ENCODE measurements around the gene TAF9B.

Gene TAF9B

DNA sequence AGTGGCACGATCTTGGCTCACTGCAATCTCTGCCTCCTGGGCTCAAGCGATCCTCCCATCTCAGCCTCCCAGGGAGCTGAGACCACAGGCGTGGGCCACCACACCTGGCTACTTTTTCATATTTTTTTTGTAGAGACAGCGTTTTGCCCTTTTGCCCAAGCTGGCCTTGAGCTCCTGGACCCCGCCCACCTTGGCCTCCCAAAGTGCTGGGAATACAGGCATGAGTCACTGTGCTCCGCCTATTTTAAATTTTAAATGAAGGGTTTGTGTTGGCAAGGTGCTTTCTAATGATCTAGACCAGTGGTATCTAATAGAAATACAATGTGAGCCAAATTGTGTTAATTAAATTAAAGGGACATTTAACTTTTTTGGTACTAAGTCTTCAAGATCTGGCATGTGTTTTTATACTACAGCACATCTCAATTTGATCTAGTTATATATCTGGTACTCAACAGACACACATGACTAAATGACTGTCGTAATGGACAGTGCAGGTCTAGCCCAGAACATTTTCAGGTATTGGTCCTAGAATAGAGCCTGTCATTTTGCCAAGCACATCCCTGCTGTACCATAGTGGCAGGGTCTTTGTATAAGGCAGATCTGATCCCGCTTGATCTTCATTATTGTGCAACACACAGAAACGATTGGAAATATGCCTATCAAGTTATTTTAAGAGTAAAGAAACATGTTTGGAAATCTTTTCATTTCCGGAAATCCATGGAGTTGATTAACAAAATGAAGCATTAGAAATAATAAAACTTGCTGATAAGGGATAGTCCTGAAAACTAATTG, 28.1 kb downstream of the TAF9B start:
- DNase-seq (ENCODE audit: extremely low read depth, low read depth): no peak
- TF ChIP-seq CTCF (IDR thresholded peaks at IDR 0.05; ENCODE audit: low read depth, low read length, missing control alignments): no peak
- no peak overlapping the region for H3K4me3 ChIP-seq (replicated peaks; ENCODE audit: low read depth, low read length)

DNA sequence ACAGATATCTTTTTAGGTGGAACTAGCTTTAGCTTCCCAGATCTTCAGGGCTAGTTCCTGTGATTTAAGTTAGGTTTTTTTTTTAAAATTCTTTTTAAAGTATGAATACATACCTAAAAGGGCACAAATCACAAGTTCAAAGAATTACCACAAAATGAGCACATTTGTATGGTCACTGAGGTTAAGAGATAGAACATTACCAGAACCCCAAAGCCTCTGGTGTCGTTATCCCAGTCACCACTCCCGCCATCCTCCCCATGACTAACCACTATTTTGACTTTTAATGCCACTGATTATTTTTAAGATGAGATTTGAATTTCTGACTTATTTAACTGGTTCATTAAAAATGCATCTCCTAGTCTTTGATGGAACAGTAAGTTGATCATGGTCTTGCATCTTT, 30.0 kb downstream of the TAF9B start:
- DNase-seq (ENCODE audit: extremely low read depth, low read depth): no peak
- no peak for TF ChIP-seq CTCF (IDR thresholded peaks at IDR 0.05; ENCODE audit: low read depth, low read length, missing control alignments)
- no peak overlapping the region for H3K4me3 ChIP-seq (replicated peaks; ENCODE audit: low read depth, low read length)

DNA sequence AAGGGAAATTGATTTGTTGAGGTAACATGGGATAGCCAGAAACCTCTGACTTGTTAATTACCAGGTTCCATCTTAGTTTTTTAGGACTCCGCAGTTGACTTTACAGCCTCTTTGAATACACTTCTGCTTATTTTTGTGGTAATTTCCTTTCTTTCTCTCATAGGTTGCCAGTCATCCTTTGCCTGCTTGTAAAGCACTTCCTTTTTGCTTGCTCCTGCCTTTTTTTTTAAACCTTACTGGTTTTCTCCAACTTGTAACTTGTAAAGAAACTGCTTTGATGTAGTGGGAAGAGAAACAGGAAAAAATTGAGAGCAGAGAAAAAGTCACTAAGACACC, 32.8 kb downstream of the TAF9B start:
- peak overlapping the region; percentile 91 for H3K4me3 ChIP-seq (replicated peaks; ENCODE audit: low read depth, low read length)
- no peak for TF ChIP-seq CTCF (IDR thresholded peaks at IDR 0.05; ENCODE audit: low read depth, low read length, missing control alignments)
- DNase-seq (ENCODE audit: extremely low read depth, low read depth): no peak

DNA sequence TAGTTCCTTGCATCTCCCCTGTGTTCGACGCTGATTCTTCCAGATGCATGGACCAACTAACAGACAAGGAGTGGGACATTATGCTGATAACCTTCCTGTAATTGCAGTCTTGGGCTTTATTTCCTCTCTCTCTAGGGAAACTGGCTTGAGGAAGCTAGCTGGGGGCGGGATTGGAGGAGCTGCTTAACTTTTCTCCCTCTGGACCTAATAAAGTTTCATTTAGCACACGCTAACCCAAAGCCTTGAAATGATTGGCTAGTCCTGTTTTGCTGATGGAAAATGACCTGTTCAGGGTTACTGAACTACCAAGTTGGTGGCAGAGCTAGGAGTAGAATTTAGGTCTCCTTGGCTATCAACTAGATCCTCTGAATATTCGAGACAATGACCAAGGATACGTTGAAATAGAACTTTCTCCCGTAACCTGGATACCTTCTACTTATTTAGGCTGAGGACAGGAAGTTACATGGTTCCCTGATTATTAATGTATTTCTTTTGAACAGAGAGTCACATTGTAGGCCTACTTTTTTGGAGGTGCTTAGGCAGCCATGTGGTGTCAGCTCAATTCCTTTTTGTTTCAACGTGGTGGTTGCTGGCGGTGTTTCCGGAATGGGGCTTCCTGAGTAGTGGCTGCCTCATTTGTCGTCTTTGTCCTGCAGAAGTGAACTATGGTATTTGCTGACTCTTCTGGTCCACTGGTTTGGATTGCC, 33.4 kb downstream of the TAF9B start:
- DNase-seq (ENCODE audit: extremely low read depth, low read depth): no peak
- no peak for TF ChIP-seq CTCF (IDR thresholded peaks at IDR 0.05; ENCODE audit: low read depth, low read length, missing control alignments)
- H3K4me3 ChIP-seq (replicated peaks; ENCODE audit: low read depth, low read length): peak overlapping the region; percentile 91

GRCh38 chrX:78104447-78105176, 34.8 kb downstream of the TAF9B start:
- TF ChIP-seq CTCF (IDR thresholded peaks at IDR 0.05; ENCODE audit: low read depth, low read length, missing control alignments): no peak
- peak overlapping the region; percentile 91 for H3K4me3 ChIP-seq (replicated peaks; ENCODE audit: low read depth, low read length)
- DNase-seq (ENCODE audit: extremely low read depth, low read depth): no peak

GRCh38 chrX:78103623-78104446, 35.6 kb downstream of the TAF9B start, which contains the start of gene PGK1:
Gene PGK1, plus strand, starts transcription at chrX:78104248. Its CDS starts 93 bp downstream, at chrX:78104341.
- TF ChIP-seq CTCF (IDR thresholded peaks at IDR 0.05; ENCODE audit: low read depth, low read length, missing control alignments): no peak
- H3K4me3 ChIP-seq (replicated peaks; ENCODE audit: low read depth, low read length): peak within 1 kb of the TSS; percentile 91
- peak; percentile 72 for DNase-seq (ENCODE audit: extremely low read depth, low read depth)
